GM13977 (cell line): ENCODE data around the gene WDFY2.

Experiments
- DNase-seq: peaks from one replicate; pipeline ENCODE4 v3.0.0; 2012; ENCODE audit warnings: low spot score
- CTCF ChIP-seq: IDR thresholded peaks from 2 replicates; pipeline ENCODE4 v1.5.1; 2012; ENCODE audit warnings: mild to moderate bottlenecking, control low read depth; ENCODE audit not compliant: insufficient read depth; ENCODE audit errors: extremely low read depth, missing control alignments
- in situ Hi-C: fragments of 300-500 bp; cut with MboI; formaldehyde crosslinking; loops from one replicate; pipeline ENCODE4 v1.12.0; 2022; ENCODE audit warnings: low sequenced_read_pairs, low pct_unique_long_range_greater_than_20kb, mixed read lengths, inconsistent platforms; ENCODE audit not compliant: unreplicated experiment

Gene WDFY2

DNA sequence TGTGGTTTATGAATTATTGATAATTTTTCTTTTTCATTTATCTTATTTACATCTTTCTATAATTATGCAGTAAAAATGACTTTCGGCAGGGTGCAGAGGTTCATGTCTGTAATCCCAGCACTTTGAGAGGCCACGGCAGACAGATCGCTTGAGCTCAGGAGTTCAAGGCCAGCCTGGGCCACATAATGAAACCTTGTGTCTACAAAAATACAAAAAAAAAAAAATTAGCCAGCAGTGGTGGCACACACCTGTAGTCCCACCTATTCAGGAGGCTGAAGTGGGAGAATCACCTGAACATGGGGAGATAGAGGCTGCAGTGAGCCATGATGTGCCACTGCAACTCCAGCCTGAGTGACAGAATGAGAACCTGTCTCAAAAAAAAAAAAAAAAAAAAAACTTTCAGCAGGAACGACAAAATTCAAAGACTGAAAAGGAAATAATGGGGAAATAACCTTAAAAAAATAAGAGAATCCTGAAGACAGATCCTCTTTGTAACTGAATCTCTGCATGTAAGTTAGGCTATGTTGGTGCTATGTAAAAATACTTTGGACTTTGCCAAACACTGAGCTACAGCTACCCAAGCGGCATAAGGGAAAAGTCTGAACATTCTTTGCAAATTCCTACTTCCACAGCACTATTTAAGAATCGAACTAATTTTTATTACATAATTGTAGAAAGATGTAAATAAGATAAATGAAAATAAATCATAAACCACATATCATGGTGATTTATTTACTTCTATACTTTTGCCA, 36.7 kb upstream of the WDFY2 start:
- in situ Hi-C loops = no loop called here

GRCh38 chr13:51549050-51549449, 35.2 kb upstream of the WDFY2 start:
- TF ChIP-seq CTCF = no peak
- no peak for DNase-seq
- in situ Hi-C loops = no loop called here

More for the DNA sequence above, 36.7 kb upstream of the WDFY2 start:
- no peak for DNase-seq
- no peak for TF ChIP-seq CTCF

GRCh38 chr13:51549593-51549992, 34.7 kb upstream of the WDFY2 start:
- DNase-seq = no peak
- in situ Hi-C loops = no loop called here
- no peak for TF ChIP-seq CTCF

- DNase-seq = no peak
- in situ Hi-C loops = no loop called here
- TF ChIP-seq CTCF = no peak
These were observed 34.1 kb upstream of the WDFY2 start for GRCh38 chr13:51550151-51550550.

- TF ChIP-seq CTCF = no peak
- DNase-seq = no peak
- in situ Hi-C loops = no loop called here
These were observed 32.8 kb upstream of the WDFY2 start for GRCh38 chr13:51551416-51551815.

GRCh38 chr13:51552027-51552426, 32.2 kb upstream of the WDFY2 start:
- no peak for DNase-seq
- TF ChIP-seq CTCF = no peak
- in situ Hi-C loops = no loop called here
